IMR-90 (cell line): ENCODE data around the gene RNF31. TPM values are rescaled to one million over a fixed set of nuclear protein-coding genes. Genes with fewer than 3 reads are reported as not detected.

Experiments
- ATAC-seq: fragments of 200-7000 bp; cut with Tn5 transposase; 2 replicates; pipeline ENCODE4 v1.9.1; 2020; ENCODE audit warnings: low read depth, mild to moderate bottlenecking, moderate library complexity
- BruUV-seq: library from RNA; stranded (reverse); fragments of 400-500 nt; replicated peaks from 2 replicates; lab custom pipeline; 2021; lab: Mats Ljungman, UMichigan
- CTCF ChIA-PET: fragments of 300-600 bp; formaldehyde crosslinking; extraction: SDS; loops from one replicate; lab custom pipeline; 2021; ENCODE audit warnings: antibody characterized with exemption; lab: Yijun Ruan, JAX
- POLR2A ChIA-PET: fragments of 300-600 bp; sonication (Branson Sonifier 250); formaldehyde crosslinking; loops from one replicate; lab custom pipeline; 2022; ENCODE audit warnings: antibody characterized with exemption; ENCODE audit not compliant: unreplicated experiment; lab: Charles Lee
- DNase-seq: peaks from one replicate; pipeline ENCODE4 v3.0.0; 2013
- H2AFZ ChIP-seq: replicated peaks from 2 replicates; pipeline ENCODE3; 2013; ENCODE audit warnings: low read length, mild to moderate bottlenecking; ENCODE audit not compliant: poor library complexity
- H2AK5ac ChIP-seq: 2 replicates; pipeline ENCODE4 v1.6.1; 2013; ENCODE audit warnings: low read depth, low read length, inconsistent platforms
- H2AK9ac ChIP-seq: replicated peaks from 2 replicates; pipeline ENCODE3; 2013; ENCODE audit warnings: mild to moderate bottlenecking, low read depth, low read length, moderate library complexity; ENCODE audit not compliant: poor library complexity
- H2BK120ac ChIP-seq: 2 replicates; pipeline ENCODE4 v1.6.1; 2013; ENCODE audit warnings: low read depth, low read length, inconsistent platforms
- H2BK15ac ChIP-seq: 3 replicates; pipeline ENCODE4 v1.6.1; 2013; ENCODE audit warnings: low read depth, low read length, inconsistent platforms
- H2BK20ac ChIP-seq: 2 replicates; pipeline ENCODE4 v1.6.1; 2013; ENCODE audit warnings: low read depth, mild to moderate bottlenecking, inconsistent platforms, low read length, moderate library complexity
- H2BK5ac ChIP-seq: 2 replicates; pipeline ENCODE4 v1.6.1; 2013; ENCODE audit warnings: mild to moderate bottlenecking, low read depth, low read length, inconsistent platforms; ENCODE audit not compliant: poor library complexity, severe bottlenecking
- H3K14ac ChIP-seq: replicated peaks from 2 replicates; pipeline ENCODE4 v1.6.1; 2013; ENCODE audit warnings: low read depth, low read length, inconsistent platforms
- H3K18ac ChIP-seq: 2 replicates; pipeline ENCODE4 v1.6.1; 2013; ENCODE audit warnings: low read depth, low read length, control low read depth
- H3K23ac ChIP-seq: 2 replicates; pipeline ENCODE4 v1.6.1; 2013; ENCODE audit warnings: low read depth, low read length, inconsistent platforms
- H3K27ac ChIP-seq: 2 replicates; pipeline ENCODE4 v1.5.1; 2013; ENCODE audit warnings: mild to moderate bottlenecking, control low read depth, low read length; ENCODE audit not compliant: insufficient read depth
- H3K27me3 ChIP-seq: 2 replicates; pipeline ENCODE4 v1.6.1; 2013; ENCODE audit warnings: low read length; ENCODE audit not compliant: control insufficient read depth, insufficient read depth
- H3K36me3 ChIP-seq: 2 replicates; pipeline ENCODE4 v1.6.1; 2013; ENCODE audit warnings: low read length, mixed read lengths; ENCODE audit not compliant: control insufficient read depth, insufficient read depth
- H3K4ac ChIP-seq: 2 replicates; pipeline ENCODE4 v1.6.1; 2013; ENCODE audit warnings: low read depth, low read length, inconsistent platforms
- H3K4me1 ChIP-seq: 2 replicates; pipeline ENCODE4 v1.6.1; 2013; ENCODE audit warnings: low read length, mixed read lengths; ENCODE audit not compliant: control insufficient read depth, insufficient read depth
- H3K4me2 ChIP-seq: 2 replicates; pipeline ENCODE4 v1.6.1; 2013; ENCODE audit warnings: low read depth, mild to moderate bottlenecking, control low read depth, low read length, moderate library complexity
- H3K4me3 ChIP-seq: 2 replicates; pipeline ENCODE4 v1.5.1; 2013; ENCODE audit warnings: low read depth, mild to moderate bottlenecking, control low read depth, low read length, moderate library complexity; ENCODE audit not compliant: insufficient read depth
- H3K56ac ChIP-seq: 2 replicates; pipeline ENCODE4 v1.6.1; 2013; ENCODE audit warnings: low read length, inconsistent platforms; ENCODE audit not compliant: insufficient read depth; ENCODE audit errors: extremely low read depth
- H3K79me1 ChIP-seq, 2 experiments: 2 replicates each; pipeline ENCODE4 v1.6.1; 2013; ENCODE audit warnings: low read length in 2 of 2, inconsistent platforms in 1 of 2, low read depth in 1 of 2
- H3K9ac ChIP-seq: 2 replicates; pipeline ENCODE4 v1.6.1; 2013; ENCODE audit warnings: low read depth, low read length, control low read depth
- H3K9me1 ChIP-seq: 2 replicates; pipeline ENCODE4 v1.6.1; 2013; ENCODE audit warnings: low read length, inconsistent platforms; ENCODE audit not compliant: insufficient read depth
- H3K9me3 ChIP-seq: 2 replicates; pipeline ENCODE4 v1.6.1; 2013; ENCODE audit warnings: low read length; ENCODE audit not compliant: control insufficient read depth, insufficient read depth
- H4K20me1 ChIP-seq: 2 replicates; pipeline ENCODE4 v1.6.1; 2013; ENCODE audit warnings: low read length, inconsistent platforms; ENCODE audit not compliant: insufficient read depth
- H4K5ac ChIP-seq: 2 replicates; pipeline ENCODE4 v1.6.1; 2013; ENCODE audit warnings: mild to moderate bottlenecking, low read depth, low read length, control low read depth
- H4K8ac ChIP-seq, 2 experiments: 2 replicates each; pipeline ENCODE4 v1.6.1; 2013; ENCODE audit warnings: low read depth in 2 of 2, low read length in 2 of 2, control low read depth in 1 of 2, inconsistent platforms in 1 of 2
- H4K91ac ChIP-seq: 2 replicates; pipeline ENCODE4 v1.6.1; 2013; ENCODE audit warnings: low read depth, low read length, inconsistent platforms; ENCODE audit not compliant: insufficient read depth
- BHLHE40 ChIP-seq: fragments of 150-350 bp; IDR thresholded peaks from 2 replicates; pipeline ENCODE4 v1.6.1; 2016; ENCODE audit warnings: mild to moderate bottlenecking, low read depth, low read length
- CEBPB ChIP-seq: IDR thresholded peaks from 2 replicates; pipeline ENCODE4 v1.6.1; 2012; ENCODE audit warnings: low read depth, low read length, improper control_type of control experiment
- CHD1 ChIP-seq: IDR thresholded peaks from 2 replicates; pipeline ENCODE4 v1.6.1; 2012; ENCODE audit warnings: low read depth, low read length, improper control_type of control experiment
- FOS ChIP-seq: fragments of 150-350 bp; IDR thresholded peaks from 2 replicates; pipeline ENCODE4 v1.6.1; 2016; ENCODE audit warnings: low read depth, low read length
- MAFK ChIP-seq: IDR thresholded peaks from 2 replicates; pipeline ENCODE4 v1.6.1; 2012; ENCODE audit warnings: low read depth, low read length, improper control_type of control experiment
- MAZ ChIP-seq: IDR thresholded peaks from 2 replicates; pipeline ENCODE4 v1.6.1; 2012; ENCODE audit warnings: low read depth, mild to moderate bottlenecking, low read length, improper control_type of control experiment, moderate library complexity, borderline replicate concordance
- MXI1 ChIP-seq: IDR thresholded peaks from 2 replicates; pipeline ENCODE4 v1.6.1; 2012; ENCODE audit warnings: low read depth, mild to moderate bottlenecking, low read length, moderate library complexity, borderline replicate concordance
- POLR2A ChIP-seq: IDR thresholded peaks from 2 replicates; pipeline ENCODE4 v1.6.1; 2012; ENCODE audit warnings: mild to moderate bottlenecking, low read depth, low read length
- RAD21 ChIP-seq: IDR thresholded peaks from 2 replicates; pipeline ENCODE4 v1.6.1; 2012; ENCODE audit warnings: low read length, improper control_type of control experiment
- RCOR1 ChIP-seq: IDR thresholded peaks from 2 replicates; pipeline ENCODE4 v1.6.1; 2012; ENCODE audit warnings: mild to moderate bottlenecking, low read length, improper control_type of control experiment; ENCODE audit not compliant: insufficient replicate concordance
- RFX5 ChIP-seq: IDR thresholded peaks from 2 replicates; pipeline ENCODE4 v1.8.0; 2012; ENCODE audit warnings: low read depth, mild to moderate bottlenecking, low read length, moderate library complexity
- SMC3 ChIP-seq: fragments of 150-350 bp; IDR thresholded peaks from 2 replicates; pipeline ENCODE4 v1.6.1; 2016; ENCODE audit warnings: low read depth, mild to moderate bottlenecking, antibody characterized with exemption, low read length, moderate library complexity
- WGBS, 2 experiments: methylation state at CpG; one replicate each; pipeline versions ENCODE4 v1.1.5 to v1.1.7; 2013; ENCODE audit warnings: missing lambda C conversion rate in 2 of 2; ENCODE audit not compliant: insufficient read length in 1 of 2; ENCODE audit errors: extremely low coverage in 2 of 2; 5-methylcytosine and 5-hydroxymethylcytosine counted together
- dilution Hi-C: fragments of 300-500 bp; cut with HindIII; formaldehyde crosslinking; loops from one replicate; pipeline ENCODE4 v1.14.3; 2018; ENCODE audit warnings: low sequenced_read_pairs; ENCODE audit not compliant: unreplicated experiment
- in situ Hi-C: fragments of 300-500 bp; cut with MboI; formaldehyde crosslinking; loops from 3 replicates; pipeline ENCODE4 v1.14.3; 2019; ENCODE audit warnings: low sequenced_read_pairs, inconsistent platforms, mixed read lengths
- intact Hi-C: fragments of 100-400 bp; cut with micrococcal nuclease; formaldehyde crosslinking; loops from 2 replicates; pipeline ENCODE4 v1.10.0; 2022
- polyA plus RNA-seq, 3 experiments: library from polyadenylated mRNA; depleted of rRNA; stranded (reverse); fragments of >200 nt; gene quantifications; 2 replicates each; pipeline ENCODE4 v1.2.3, GENCODE V29; 2012; ENCODE audit warnings: low replicate concordance in 1 of 3
- total RNA-seq: library from RNA; depleted of rRNA; stranded (reverse); fragments of >200 nt; gene quantifications from 2 replicates; pipeline ENCODE4 v1.2.3, GENCODE V29; 2012
- TF ChIP-seq, protein P1 (sequence below): fragments of 150-350 bp; IDR thresholded peaks from 2 replicates; pipeline ENCODE4 v1.6.1; 2017; ENCODE audit warnings: mild to moderate bottlenecking, antibody characterized with exemption, low read length, low read depth
- TF ChIP-seq, protein P2 (sequence below): conservative IDR thresholded peaks from 2 replicates; pipeline ENCODE4 v1.5.1; 2012; ENCODE audit warnings: mild to moderate bottlenecking, low read depth, low read length, improper control_type of control experiment
- TF ChIP-seq, protein P3 (sequence below): fragments of 150-350 bp; IDR thresholded peaks from 2 replicates; pipeline ENCODE4 v1.6.1; 2016; ENCODE audit warnings: low read depth, mild to moderate bottlenecking, low read length, moderate library complexity, borderline replicate concordance

Gene RNF31
- total and polyA plus RNA-seq, 2 of the 4 experiments (the other 2 are of a cell fraction): 31.6 to 37.5 TPM

GRCh38 chr14:24130717-24131548 lies 16.4 kb upstream of the RNF31 start:
- no peak overlapping the region for H2AFZ ChIP-seq
- no peak overlapping the region for H3K4me2 ChIP-seq
- peaks cover 2% of the 10 kb centered on the region; the same call in 1 of the 2 replicates for H3K4me1 ChIP-seq
- no peak overlapping the region for H2AK9ac ChIP-seq
- H4K91ac ChIP-seq: no peak overlapping the region
- no peak overlapping the region for H2BK20ac ChIP-seq
- H3K23ac ChIP-seq: no peak overlapping the region
- H4K20me1 ChIP-seq: no peaks in the 10 kb centered on the region
- in situ Hi-C loops: loop anchor here (10.0 to 25.0 kb wide), 3 partner anchors 304 to 1044 kb away; partner anchors contain the start of genes ACIN1, BCL2L2, C14orf119 and PABPN1
- ChIA-PET POLR2A (no interaction called here), CTCF (no interaction called here)
- H3K4ac ChIP-seq: no peak overlapping the region
- intact Hi-C loops: no loop called here
- H2AK5ac ChIP-seq: no peak overlapping the region
- no peak overlapping the region for H3K14ac ChIP-seq
- no peak overlapping the region for H4K5ac ChIP-seq
- no peak overlapping the region for H3K56ac ChIP-seq
- no peak overlapping the region for H3K9ac ChIP-seq
- WGBS, 2 experiments: 63% methylated on average over 1 of the region's 7 CpGs; no CpG with 5 or more reads in 1 of the 2 experiments
- H3K9me1 ChIP-seq: no peaks in the 10 kb centered on the region
- BruUV-seq: no TSS peak
- H3K18ac ChIP-seq: no peak overlapping the region
- no peaks in the 10 kb centered on the region for H3K27me3 ChIP-seq
- no peak overlapping the region for H3K4me3 ChIP-seq
- dilution Hi-C loops: no loop called here
- DNase-seq (no peak), ATAC-seq (no peak)
- H3K79me1 ChIP-seq: no peaks in the 10 kb centered on the region
- H2BK5ac ChIP-seq: no peak overlapping the region
- no peak overlapping the region for H4K8ac ChIP-seq
- H3K27ac ChIP-seq: no peak overlapping the region
- H2BK15ac ChIP-seq: no peak overlapping the region
- no peak overlapping the region for H2BK120ac ChIP-seq
- H3K36me3 ChIP-seq: no peaks in the 10 kb centered on the region
- H3K9me3 ChIP-seq: no peaks in the 10 kb centered on the region
- TF ChIP-seq MXI1: no peak
- TF ChIP-seq RFX5: no peak
- no peak for TF ChIP-seq MAZ
- no peak for TF ChIP-seq FOS
- no peak for TF ChIP-seq RCOR1
- no peak for TF ChIP-seq RAD21
- TF ChIP-seq, protein P1, sequence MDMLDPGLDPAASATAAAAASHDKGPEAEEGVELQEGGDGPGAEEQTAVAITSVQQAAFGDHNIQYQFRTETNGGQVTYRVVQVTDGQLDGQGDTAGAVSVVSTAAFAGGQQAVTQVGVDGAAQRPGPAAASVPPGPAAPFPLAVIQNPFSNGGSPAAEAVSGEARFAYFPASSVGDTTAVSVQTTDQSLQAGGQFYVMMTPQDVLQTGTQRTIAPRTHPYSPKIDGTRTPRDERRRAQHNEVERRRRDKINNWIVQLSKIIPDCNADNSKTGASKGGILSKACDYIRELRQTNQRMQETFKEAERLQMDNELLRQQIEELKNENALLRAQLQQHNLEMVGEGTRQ: no peak
- no peak for TF ChIP-seq POLR2A
- TF ChIP-seq, protein P2, sequence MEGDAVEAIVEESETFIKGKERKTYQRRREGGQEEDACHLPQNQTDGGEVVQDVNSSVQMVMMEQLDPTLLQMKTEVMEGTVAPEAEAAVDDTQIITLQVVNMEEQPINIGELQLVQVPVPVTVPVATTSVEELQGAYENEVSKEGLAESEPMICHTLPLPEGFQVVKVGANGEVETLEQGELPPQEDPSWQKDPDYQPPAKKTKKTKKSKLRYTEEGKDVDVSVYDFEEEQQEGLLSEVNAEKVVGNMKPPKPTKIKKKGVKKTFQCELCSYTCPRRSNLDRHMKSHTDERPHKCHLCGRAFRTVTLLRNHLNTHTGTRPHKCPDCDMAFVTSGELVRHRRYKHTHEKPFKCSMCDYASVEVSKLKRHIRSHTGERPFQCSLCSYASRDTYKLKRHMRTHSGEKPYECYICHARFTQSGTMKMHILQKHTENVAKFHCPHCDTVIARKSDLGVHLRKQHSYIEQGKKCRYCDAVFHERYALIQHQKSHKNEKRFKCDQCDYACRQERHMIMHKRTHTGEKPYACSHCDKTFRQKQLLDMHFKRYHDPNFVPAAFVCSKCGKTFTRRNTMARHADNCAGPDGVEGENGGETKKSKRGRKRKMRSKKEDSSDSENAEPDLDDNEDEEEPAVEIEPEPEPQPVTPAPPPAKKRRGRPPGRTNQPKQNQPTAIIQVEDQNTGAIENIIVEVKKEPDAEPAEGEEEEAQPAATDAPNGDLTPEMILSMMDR: no peak
- TF ChIP-seq, protein P3, sequence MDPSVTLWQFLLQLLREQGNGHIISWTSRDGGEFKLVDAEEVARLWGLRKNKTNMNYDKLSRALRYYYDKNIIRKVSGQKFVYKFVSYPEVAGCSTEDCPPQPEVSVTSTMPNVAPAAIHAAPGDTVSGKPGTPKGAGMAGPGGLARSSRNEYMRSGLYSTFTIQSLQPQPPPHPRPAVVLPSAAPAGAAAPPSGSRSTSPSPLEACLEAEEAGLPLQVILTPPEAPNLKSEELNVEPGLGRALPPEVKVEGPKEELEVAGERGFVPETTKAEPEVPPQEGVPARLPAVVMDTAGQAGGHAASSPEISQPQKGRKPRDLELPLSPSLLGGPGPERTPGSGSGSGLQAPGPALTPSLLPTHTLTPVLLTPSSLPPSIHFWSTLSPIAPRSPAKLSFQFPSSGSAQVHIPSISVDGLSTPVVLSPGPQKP: no peak
- TF ChIP-seq MAFK: no peak
- no peak for TF ChIP-seq BHLHE40
- no peak for TF ChIP-seq CHD1
- no peak for TF ChIP-seq SMC3
- no peak for TF ChIP-seq CEBPB
